ENCODE data around the gene PLXND1.

Gene PLXND1

GRCh38 chr3:129620828-129621559 lies 14.5 kb upstream of the PLXND1 start:
- Histone ChIP-seq H3K27ac (ENCODE audit: low read length) (no peak overlapping the region), H3K9me3 (ENCODE audit: insufficient read depth, low read length) (no peaks in the 10 kb centered on the region), H2AFZ (ENCODE audit: low read depth, low read length) (no peak overlapping the region), H3K79me2 (ENCODE audit: low read length) (no peaks in the 10 kb centered on the region), H3K9ac (ENCODE audit: low read length) (no peak overlapping the region), H3K4me1 (ENCODE audit: low read length) (peaks cover 19% of the 10 kb centered on the region), H3K4me2 (ENCODE audit: low read length) (no peak overlapping the region), H4K20me1 (ENCODE audit: insufficient read depth, low read length) (no peaks in the 10 kb centered on the region), H3K36me3 (replicated peaks; ENCODE audit: low read depth, low read length) (no peaks in the 10 kb centered on the region), H3K4me3 (ENCODE audit: low read length) (no peak overlapping the region), H3K27me3 (ENCODE audit: low read depth, low read length) (no peaks in the 10 kb centered on the region)
- TF ChIP-seq CTCF (IDR thresholded peaks at IDR 0.05; ENCODE audit: low read depth, low read length) (no peak), EZH2phosphoT487 (IDR thresholded peaks at IDR 0.05; ENCODE audit: low read depth) (no peak)

- no peaks in the 10 kb centered on the region for H3K9me3 ChIP-seq (ENCODE audit: insufficient read depth, low read length)
- H3K4me3 ChIP-seq (ENCODE audit: low read length): no peak overlapping the region
- H2AFZ ChIP-seq (ENCODE audit: low read depth, low read length): no peak overlapping the region
- H3K27ac ChIP-seq (ENCODE audit: low read length): no peak overlapping the region
- TF ChIP-seq CTCF (IDR thresholded peaks at IDR 0.05; ENCODE audit: low read depth, low read length) (no peak), EZH2phosphoT487 (IDR thresholded peaks at IDR 0.05; ENCODE audit: low read depth) (no peak)
- H3K79me2 ChIP-seq (ENCODE audit: low read length): no peaks in the 10 kb centered on the region
- H4K20me1 ChIP-seq (ENCODE audit: insufficient read depth, low read length): no peaks in the 10 kb centered on the region
- H3K9ac ChIP-seq (ENCODE audit: low read length): no peak overlapping the region
- H3K4me1 ChIP-seq (ENCODE audit: low read length): peaks cover 19% of the 10 kb centered on the region
- no peaks in the 10 kb centered on the region for H3K36me3 ChIP-seq (replicated peaks; ENCODE audit: low read depth, low read length)
- H3K27me3 ChIP-seq (ENCODE audit: low read depth, low read length): no peaks in the 10 kb centered on the region
- H3K4me2 ChIP-seq (ENCODE audit: low read length): 0 out of 2 replicates have a peak overlapping the region, but pooled peaks have one; percentile 60
Measured at GRCh38 chr3:129619726-129620162, 13.3 kb upstream of the PLXND1 start.

- Histone ChIP-seq H3K27me3 (ENCODE audit: low read depth, low read length) (no peaks in the 10 kb centered on the region), H3K4me3 (ENCODE audit: low read length) (peak overlapping the region; percentile 41), H4K20me1 (ENCODE audit: insufficient read depth, low read length) (no peaks in the 10 kb centered on the region), H2AFZ (ENCODE audit: low read depth, low read length) (peak overlapping the region; percentile 69), H3K27ac (ENCODE audit: low read length) (no peak overlapping the region), H3K4me1 (ENCODE audit: low read length) (peaks cover 19% of the 10 kb centered on the region), H3K36me3 (replicated peaks; ENCODE audit: low read depth, low read length) (no peaks in the 10 kb centered on the region), H3K79me2 (ENCODE audit: low read length) (no peaks in the 10 kb centered on the region), H3K9ac (ENCODE audit: low read length) (peak overlapping the region; percentile 14; the same call in 1 of the 2 replicates), H3K9me3 (ENCODE audit: insufficient read depth, low read length) (no peaks in the 10 kb centered on the region), H3K4me2 (ENCODE audit: low read length) (peak overlapping the region; percentile 60)
- TF ChIP-seq EZH2phosphoT487 (IDR thresholded peaks at IDR 0.05; ENCODE audit: low read depth): no peak
- no peak for TF ChIP-seq CTCF (IDR thresholded peaks at IDR 0.05; ENCODE audit: low read depth, low read length)
Measured at GRCh38 chr3:129618901-129619671, 12.6 kb upstream of the PLXND1 start.

DNA sequence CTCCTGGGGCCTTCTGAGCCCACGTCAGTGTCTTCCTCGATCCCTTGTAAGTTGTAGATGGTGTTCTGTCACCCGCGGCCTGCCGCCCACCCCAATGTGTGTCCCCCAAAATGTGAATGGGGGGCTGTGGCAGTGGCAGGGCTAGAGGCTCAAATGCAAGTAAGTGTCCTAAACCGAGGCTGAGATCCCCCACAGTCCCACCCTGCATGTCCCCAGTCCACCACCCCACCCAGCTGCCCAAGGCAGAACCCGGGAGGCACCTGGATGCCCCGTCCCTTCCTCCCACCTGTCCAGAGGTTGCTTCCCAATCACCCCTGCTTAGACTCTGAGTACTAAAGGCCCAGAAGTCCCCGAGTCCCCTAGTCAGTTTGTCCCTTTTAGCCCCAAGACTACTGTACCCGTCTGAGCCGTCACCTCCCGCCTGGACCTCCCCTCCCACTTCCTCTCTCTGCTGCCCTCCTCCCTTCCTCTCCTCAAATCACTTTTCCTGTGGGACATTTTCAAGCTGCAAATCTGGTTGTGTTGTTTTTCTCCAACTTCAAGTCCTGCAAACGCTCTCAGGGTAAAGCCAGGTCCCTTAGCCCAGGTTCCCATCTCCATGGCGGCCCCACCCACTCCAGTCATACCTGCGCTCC lies 11.8 kb upstream of the PLXND1 start:
- Histone ChIP-seq H3K79me2 (ENCODE audit: low read length) (no peaks in the 10 kb centered on the region), H3K36me3 (replicated peaks; ENCODE audit: low read depth, low read length) (no peaks in the 10 kb centered on the region), H3K27me3 (ENCODE audit: low read depth, low read length) (no peaks in the 10 kb centered on the region), H3K4me1 (ENCODE audit: low read length) (peaks cover 19% of the 10 kb centered on the region), H2AFZ (ENCODE audit: low read depth, low read length) (peak overlapping the region; percentile 69; the same call in 1 of the 2 replicates), H3K9ac (ENCODE audit: low read length) (no peak overlapping the region), H3K4me2 (ENCODE audit: low read length) (peak overlapping the region; percentile 60), H3K9me3 (ENCODE audit: insufficient read depth, low read length) (no peaks in the 10 kb centered on the region), H4K20me1 (ENCODE audit: insufficient read depth, low read length) (no peaks in the 10 kb centered on the region), H3K4me3 (ENCODE audit: low read length) (peak overlapping the region; percentile 41), H3K27ac (ENCODE audit: low read length) (no peak overlapping the region)
- TF ChIP-seq CTCF (IDR thresholded peaks at IDR 0.05; ENCODE audit: low read depth, low read length): no peak
- no peak for TF ChIP-seq EZH2phosphoT487 (IDR thresholded peaks at IDR 0.05; ENCODE audit: low read depth)
